GM21381 (cell line): ENCODE results near the gene LMO4.

Experiments
- ATAC-seq: cut with Tn5 transposase; IDR thresholded peaks from one replicate; pipeline ENCODE4 v1.9.1; 2021; ENCODE audit warnings: mild to moderate bottlenecking, moderate library complexity; ENCODE audit not compliant: unreplicated experiment

LMO4 gene

DNA sequence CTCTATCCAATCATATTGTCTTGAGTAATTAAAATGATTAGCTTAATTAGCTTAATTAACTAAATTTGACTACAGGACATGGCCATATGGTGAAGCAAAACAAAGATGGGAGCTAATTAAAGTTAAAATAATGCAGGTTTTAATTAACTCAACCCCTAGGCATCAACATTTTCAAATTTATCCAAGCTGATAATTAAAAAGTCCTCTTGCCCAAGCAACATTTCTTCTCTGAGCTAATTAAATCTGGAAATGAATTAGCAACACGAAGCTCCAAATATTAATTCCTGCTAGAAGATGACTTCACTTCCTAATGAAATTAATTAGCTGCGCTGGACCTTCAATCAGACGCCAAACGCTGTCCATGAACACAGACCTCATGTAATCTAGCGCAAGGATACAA, 27.9 kb downstream of the LMO4 start:
- ATAC-seq: no peak

DNA sequence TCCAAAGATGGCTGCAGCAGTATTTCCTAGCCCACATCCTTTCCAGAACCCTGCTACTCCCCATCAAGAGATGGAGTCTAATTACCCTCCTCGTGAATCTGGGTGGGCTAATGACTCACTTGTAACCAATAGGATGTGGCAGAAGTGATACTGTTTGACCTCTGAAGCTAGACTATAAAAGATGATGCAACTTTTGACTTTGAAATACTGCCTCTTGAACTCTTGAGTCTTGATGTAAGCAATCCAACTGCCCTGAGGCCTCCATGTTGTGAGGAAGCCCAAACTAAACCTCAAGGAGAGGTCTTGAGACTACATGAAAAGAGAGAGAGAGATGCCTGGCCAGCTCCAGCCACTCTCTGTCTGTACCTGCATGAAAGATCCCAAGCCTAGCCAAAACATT, 29.5 kb downstream of the LMO4 start:
- no peak for ATAC-seq

DNA sequence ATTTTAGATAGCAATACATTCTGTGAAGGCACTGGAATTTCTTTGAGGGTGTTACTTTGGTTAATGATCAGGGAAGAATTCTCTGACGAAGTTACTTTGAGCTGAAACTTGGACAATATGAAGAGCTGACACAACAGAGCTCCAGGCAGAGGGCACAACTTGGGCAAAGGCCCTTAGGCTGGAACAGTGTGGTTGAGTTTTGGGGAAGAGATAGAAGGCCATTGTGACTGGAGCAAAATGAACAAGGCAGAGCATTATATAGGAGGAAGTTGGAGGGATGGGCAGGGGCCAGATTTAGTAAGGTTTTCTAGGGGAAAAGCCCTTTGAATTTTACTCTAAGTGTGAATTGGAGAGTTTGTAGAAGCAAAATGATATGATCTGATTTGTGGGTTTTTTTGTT, 30.9 kb downstream of the LMO4 start:
- ATAC-seq: no peak

DNA sequence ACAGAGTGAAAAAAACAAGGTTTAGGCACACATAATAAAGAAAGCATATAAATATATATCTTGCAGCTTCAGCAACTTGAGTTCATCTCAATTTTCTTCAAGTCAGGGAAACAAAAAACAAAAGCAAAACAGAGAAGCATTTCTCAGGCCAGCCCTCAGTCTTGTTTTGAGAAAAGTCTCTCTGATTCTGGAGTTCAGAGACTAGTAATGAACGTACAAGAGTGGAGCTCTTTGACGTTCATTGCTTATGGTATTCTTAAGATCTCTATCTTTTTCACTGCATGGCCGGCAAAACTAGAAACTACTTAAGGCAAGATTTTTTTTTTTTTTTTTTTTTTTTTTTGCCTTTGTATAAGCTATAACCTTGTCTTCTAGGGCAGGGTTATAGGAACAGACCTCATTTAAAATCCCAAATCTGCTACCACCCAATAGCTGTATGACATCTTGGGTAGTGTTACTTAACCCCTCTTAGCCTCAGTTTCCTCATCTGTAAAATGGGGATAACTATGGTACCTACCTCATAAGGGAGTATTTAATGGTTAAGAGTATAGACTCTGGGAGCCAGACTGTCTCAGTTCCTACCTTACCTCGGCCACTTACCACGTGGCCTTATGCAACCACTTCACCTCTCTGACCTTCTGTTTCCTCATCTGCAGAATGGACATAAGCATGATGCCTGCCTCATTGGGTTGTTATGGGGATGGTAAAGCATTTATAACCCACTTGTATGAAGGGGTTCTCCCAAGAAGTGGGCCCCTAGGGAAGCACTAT, 33.6 kb downstream of the LMO4 start:
- no peak for ATAC-seq

GRCh38 chr1:87362834-87363426, 34.2 kb downstream of the LMO4 start:
- ATAC-seq: no peak

DNA sequence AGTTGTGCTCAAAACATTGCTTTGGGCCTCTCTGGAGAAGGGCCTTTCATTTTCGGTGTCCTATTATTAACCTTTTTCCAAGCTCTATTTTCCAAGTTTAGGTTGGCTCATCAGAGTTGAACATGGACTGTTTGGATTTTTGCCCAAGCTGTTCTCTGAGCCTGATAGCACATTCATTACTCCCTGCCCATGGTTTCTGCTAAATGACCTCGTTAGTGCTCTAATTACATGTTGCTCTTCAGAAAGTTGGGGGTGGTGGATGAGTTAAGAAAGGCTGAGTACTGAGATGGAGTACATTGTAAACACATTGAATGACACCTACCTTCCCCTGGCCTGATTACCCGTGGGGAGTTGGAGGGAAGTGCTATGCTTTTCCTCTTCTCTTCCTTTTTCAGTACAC, 38.9 kb downstream of the LMO4 start:
- ATAC-seq: no peak

GRCh38 chr1:87368907-87369306, 40.2 kb downstream of the LMO4 start:
- ATAC-seq: no peak

- ATAC-seq: no peak
Measured at GRCh38 chr1:87369736-87370478, 41.2 kb downstream of the LMO4 start.

DNA sequence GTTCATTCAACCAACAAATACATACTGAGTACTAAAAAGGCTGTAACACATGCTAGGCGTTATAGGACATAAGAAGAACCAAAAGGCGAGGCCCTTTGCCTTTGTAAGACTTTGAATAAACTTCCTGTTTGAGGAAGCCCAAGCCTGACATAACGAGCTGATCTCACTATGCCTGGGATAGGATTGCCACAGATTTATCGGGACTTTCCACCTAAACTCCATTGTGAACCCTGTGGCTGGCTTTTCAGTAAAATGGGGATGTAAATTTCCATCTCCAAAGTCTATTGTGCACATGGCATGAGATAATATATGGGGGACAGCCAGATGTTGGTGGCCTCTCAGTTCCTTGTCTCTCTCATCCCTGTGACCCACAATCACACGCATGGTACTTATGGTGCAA, 41.9 kb downstream of the LMO4 start:
- ATAC-seq: no peak

GRCh38 chr1:87379306-87379705, 50.6 kb downstream of the LMO4 start:
- no peak for ATAC-seq

GRCh38 chr1:87386217-87386790, 57.6 kb downstream of the LMO4 start:
- no peak for ATAC-seq

DNA sequence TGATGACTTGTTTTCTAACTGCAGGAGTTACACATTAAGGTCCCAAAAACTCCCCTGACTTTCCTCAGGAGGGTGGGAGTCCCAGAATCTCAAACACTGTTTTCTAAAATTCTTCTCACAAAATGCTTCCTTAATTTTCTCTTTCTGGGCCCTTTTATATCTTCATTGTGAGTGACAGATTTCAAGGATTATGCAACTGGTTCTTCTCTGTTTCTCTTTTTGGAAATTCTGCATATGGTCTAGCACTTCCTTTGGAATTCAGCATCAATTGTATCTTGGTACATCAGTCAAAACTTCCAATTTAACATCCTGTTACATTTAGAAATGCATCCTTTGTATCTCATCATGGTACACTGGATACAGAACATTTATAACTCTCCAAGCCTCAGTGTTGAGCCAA, 59.7 kb downstream of the LMO4 start:
- ATAC-seq: no peak

DNA sequence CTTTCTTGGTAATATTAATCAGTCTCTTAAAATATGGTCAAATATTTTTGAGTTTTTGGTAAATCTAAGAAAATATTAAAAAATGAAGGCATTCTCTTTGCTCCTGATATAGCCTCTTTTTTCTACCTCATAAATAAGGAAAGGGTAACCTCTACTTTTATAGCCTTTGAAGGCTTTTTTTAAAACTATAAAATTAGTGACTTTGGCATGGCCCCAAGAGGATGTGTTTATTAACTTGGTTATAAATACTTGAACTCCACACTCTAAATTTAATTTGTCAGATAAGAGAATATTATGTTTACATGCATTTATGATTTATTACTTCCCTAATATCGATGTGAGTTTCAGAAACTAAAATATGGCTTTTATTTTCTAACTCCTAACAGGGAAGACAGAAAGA, 60.3 kb downstream of the LMO4 start:
- no peak for ATAC-seq

- ATAC-seq: no peak
Measured at GRCh38 chr1:87389546-87389945, 60.9 kb downstream of the LMO4 start.

GRCh38 chr1:87392248-87393192, 63.8 kb downstream of the LMO4 start:
- ATAC-seq: no peak

GRCh38 chr1:87393445-87394085, 64.9 kb downstream of the LMO4 start:
- ATAC-seq: no peak

GRCh38 chr1:87394513-87394912, 65.8 kb downstream of the LMO4 start:
- no peak for ATAC-seq

- no peak for ATAC-seq
Measured at GRCh38 chr1:87394982-87395381, 66.3 kb downstream of the LMO4 start.
